GM10248 (cell line): Measurements from ENCODE around the gene ZBTB11.
"Not testable (repeated sequence)": the region's sequence is repeated elsewhere in the genome, so short reads cannot be mapped to it uniquely, and the experiment has no call there.

Experiments
- CTCF ChIA-PET: fragments of 300-600 bp; sonication (Branson Sonifier 250); formaldehyde crosslinking; extraction: SDS; loops from one replicate; lab custom pipeline; 2021; ENCODE audit warnings: antibody characterized with exemption; lab: Yijun Ruan, JAX
- POLR2A ChIA-PET: fragments of 350-650 bp; sonication (Branson Sonifier 250); formaldehyde crosslinking; extraction: SDS; loops from one replicate; lab custom pipeline; 2020; ENCODE audit warnings: antibody characterized with exemption; lab: Yijun Ruan, JAX
- DNase-seq: peaks from one replicate; pipeline ENCODE4 v3.0.0; 2012; ENCODE audit errors: extremely low spot score
- CTCF ChIP-seq: IDR thresholded peaks from 2 replicates; pipeline ENCODE4 v1.5.1; 2012; ENCODE audit warnings: mild to moderate bottlenecking, low read depth; ENCODE audit errors: extremely low read depth, missing control alignments, control extremely low read depth

The ZBTB11 gene

GRCh38 chr3:101623656-101624055 lies 53.3 kb downstream of the ZBTB11 start:
- TF ChIP-seq CTCF: no peak
- ChIA-PET POLR2A (no interaction called here), CTCF (no interaction called here)

GRCh38 chr3:101619734-101620133 lies 57.2 kb downstream of the ZBTB11 start:
- ChIA-PET CTCF (interaction anchor here (1.3 to 1.9 kb wide), 2 partner anchors 12 to 15 kb away, joined by 3 to 5 read pairs; no protein-coding TSS in a partner anchor), POLR2A (no interaction called here)
- DNase-seq: no peak
- no peak for TF ChIP-seq CTCF

More at GRCh38 chr3:101623656-101624055, 53.3 kb downstream of the ZBTB11 start:
- no peak for DNase-seq

GRCh38 chr3:101618726-101619125 lies 58.2 kb downstream of the ZBTB11 start:
- no peak for TF ChIP-seq CTCF
- ChIA-PET POLR2A (no interaction called here), CTCF (no interaction called here)
- DNase-seq: no peak

GRCh38 chr3:101617478-101617877 lies 59.5 kb downstream of the ZBTB11 start:
- CTCF ChIA-PET: no interaction called here

GRCh38 chr3:101615525-101615924 lies 61.4 kb downstream of the ZBTB11 start:
- ChIA-PET POLR2A (no interaction called here), CTCF (interaction anchor here (2.1 kb wide), 1 partner anchor 24 kb away, joined by 4 read pairs; no protein-coding TSS in a partner anchor)
- no peak for DNase-seq
- no peak for TF ChIP-seq CTCF

More at GRCh38 chr3:101617478-101617877, 59.5 kb downstream of the ZBTB11 start:
- no peak for DNase-seq
- TF ChIP-seq CTCF: no peak
- POLR2A ChIA-PET: no interaction called here

- POLR2A ChIA-PET, DNase-seq: not testable (repeated sequence)
- CTCF ChIA-PET: interaction anchor here (1.3 kb wide), 1 partner anchor 39 kb away, joined by 3 read pairs; the partner anchor contains the start of gene PCNP
These were observed 63.9 kb downstream of the ZBTB11 start for GRCh38 chr3:101613014-101613413.

GRCh38 chr3:101611023-101611422 lies 65.9 kb downstream of the ZBTB11 start:
- TF ChIP-seq CTCF: no peak
- no peak for DNase-seq
- POLR2A ChIA-PET: no interaction called here
- CTCF ChIA-PET: interaction anchor here (0.6 to 1.3 kb wide), 2 partner anchors 10 to 37 kb away, joined by 3 read pairs; partner anchors contain the start of gene PCNP

GRCh38 chr3:101605398-101605797 lies 71.5 kb downstream of the ZBTB11 start:
- DNase-seq, POLR2A ChIA-PET, CTCF ChIA-PET: not testable (repeated sequence)
